Measurements from ENCODE around the gene PBRM1. TPM values are rescaled to one million over a fixed set of nuclear protein-coding genes. Genes with fewer than 3 reads are reported as not detected.

The PBRM1 gene
- total and polyA plus RNA-seq, 4 donors = 7.1 to 65.7 (median 38.7) TPM

DNA sequence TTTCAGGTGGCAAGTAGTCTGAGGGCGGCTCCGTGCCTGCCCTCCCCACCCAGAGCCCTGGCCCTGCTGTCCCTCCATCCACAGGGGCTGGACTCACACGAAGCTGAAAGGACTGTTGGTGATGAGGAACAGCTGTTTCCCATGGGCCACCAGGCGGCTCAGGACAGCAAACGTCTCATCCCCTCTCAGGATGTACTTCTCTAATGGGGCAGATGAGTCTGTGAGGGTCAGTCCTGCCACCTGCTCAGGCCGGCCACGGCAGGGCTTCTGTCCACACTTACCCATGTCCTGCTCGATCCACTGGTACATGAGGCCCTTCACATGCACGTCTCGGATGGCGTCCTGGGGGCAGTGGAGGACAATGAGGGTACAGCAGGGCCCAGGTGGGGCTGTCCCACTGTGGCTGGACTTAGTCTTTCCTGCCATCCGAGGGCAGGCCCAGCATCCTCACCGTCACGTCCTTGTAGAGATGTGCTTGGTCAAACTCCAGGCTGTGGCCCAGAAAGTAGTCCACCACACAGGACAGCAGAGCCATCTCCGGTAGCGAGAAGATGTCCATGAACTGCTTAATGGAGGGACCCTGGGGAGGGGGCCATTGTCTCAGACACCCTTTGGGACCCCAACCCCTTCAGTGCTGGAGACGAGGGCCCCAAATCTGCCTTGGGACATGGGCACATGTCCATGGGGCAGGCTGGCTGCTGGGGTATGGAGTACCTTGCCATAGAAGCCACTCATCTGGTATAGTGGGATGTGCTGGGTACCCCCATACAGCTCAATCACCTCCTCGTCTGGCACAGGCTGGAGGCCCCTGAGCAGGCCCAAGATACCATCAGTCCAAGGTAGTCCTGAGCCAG is 157.8 kb downstream of the PBRM1 start:
- 80% methylated on average over 18 of the region's 18 CpGs for WGBS
- H3K36me3 ChIP-seq (ENCODE audit: control insufficient read depth in 4 of 4, insufficient read depth in 3 of 4, low read depth in 1 of 4, low read length in 3 of 4) = no peaks in the 10 kb centered on the region

More for the DNA sequence above, 157.8 kb downstream of the PBRM1 start:
- Histone ChIP-seq H3K9me3 (ENCODE audit: control insufficient read depth in 4 of 4, low read length in 3 of 4) (no peaks in the 10 kb centered on the region), H3K4me1 (ENCODE audit: control insufficient read depth in 4 of 4, insufficient read depth in 4 of 4, low read length in 3 of 4) (peaks cover 0 to 4% (median 0%) of the 10 kb centered on the region in 4 donors), H3K27me3 (ENCODE audit: control insufficient read depth in 4 of 4, insufficient read depth in 4 of 4, low read length in 3 of 4) (no peaks in the 10 kb centered on the region), H3K9ac (ENCODE audit: low read depth in 1 of 2, low read length in 2 of 2) (no peak overlapping the region), H3K4me3 (ENCODE audit: low read depth in 1 of 3, low read length in 3 of 3) (no peak overlapping the region), H3K27ac (ENCODE audit: low read depth in 1 of 2, low read length in 2 of 2) (peak overlapping the region in 1 of 2 donors; percentile 3)
- DNase-seq (ENCODE audit: low spot score) = no peak
- no peak for TF ChIP-seq FOXA2 (IDR thresholded peaks at IDR 0.05)
- no peak for TF ChIP-seq TAF1 (conservative IDR thresholded peaks at IDR 0.05)
- no peak for TF ChIP-seq NR2F2 (IDR thresholded peaks at IDR 0.05)
- TF ChIP-seq CTCF (IDR thresholded peaks at IDR 0.05; ENCODE audit: low read depth, low read length, missing input control) = no peak
- TF ChIP-seq ATF3 (IDR thresholded peaks at IDR 0.05) = no peak
- no peak for TF ChIP-seq RXRA (IDR thresholded peaks at IDR 0.05)
- TF ChIP-seq, protein P1, sequence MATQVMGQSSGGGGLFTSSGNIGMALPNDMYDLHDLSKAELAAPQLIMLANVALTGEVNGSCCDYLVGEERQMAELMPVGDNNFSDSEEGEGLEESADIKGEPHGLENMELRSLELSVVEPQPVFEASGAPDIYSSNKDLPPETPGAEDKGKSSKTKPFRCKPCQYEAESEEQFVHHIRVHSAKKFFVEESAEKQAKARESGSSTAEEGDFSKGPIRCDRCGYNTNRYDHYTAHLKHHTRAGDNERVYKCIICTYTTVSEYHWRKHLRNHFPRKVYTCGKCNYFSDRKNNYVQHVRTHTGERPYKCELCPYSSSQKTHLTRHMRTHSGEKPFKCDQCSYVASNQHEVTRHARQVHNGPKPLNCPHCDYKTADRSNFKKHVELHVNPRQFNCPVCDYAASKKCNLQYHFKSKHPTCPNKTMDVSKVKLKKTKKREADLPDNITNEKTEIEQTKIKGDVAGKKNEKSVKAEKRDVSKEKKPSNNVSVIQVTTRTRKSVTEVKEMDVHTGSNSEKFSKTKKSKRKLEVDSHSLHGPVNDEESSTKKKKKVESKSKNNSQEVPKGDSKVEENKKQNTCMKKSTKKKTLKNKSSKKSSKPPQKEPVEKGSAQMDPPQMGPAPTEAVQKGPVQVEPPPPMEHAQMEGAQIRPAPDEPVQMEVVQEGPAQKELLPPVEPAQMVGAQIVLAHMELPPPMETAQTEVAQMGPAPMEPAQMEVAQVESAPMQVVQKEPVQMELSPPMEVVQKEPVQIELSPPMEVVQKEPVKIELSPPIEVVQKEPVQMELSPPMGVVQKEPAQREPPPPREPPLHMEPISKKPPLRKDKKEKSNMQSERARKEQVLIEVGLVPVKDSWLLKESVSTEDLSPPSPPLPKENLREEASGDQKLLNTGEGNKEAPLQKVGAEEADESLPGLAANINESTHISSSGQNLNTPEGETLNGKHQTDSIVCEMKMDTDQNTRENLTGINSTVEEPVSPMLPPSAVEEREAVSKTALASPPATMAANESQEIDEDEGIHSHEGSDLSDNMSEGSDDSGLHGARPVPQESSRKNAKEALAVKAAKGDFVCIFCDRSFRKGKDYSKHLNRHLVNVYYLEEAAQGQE (IDR thresholded peaks at IDR 0.05) = no peak
- TF ChIP-seq, protein P2, sequence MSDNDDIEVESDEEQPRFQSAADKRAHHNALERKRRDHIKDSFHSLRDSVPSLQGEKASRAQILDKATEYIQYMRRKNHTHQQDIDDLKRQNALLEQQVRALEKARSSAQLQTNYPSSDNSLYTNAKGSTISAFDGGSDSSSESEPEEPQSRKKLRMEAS (IDR thresholded peaks at IDR 0.05) = no peak
- no peak for TF ChIP-seq RAD21 (IDR thresholded peaks at IDR 0.05)
- no peak for TF ChIP-seq JUND (IDR thresholded peaks at IDR 0.05)
- TF ChIP-seq HNF4A (conservative IDR thresholded peaks at IDR 0.05) = no peak
- TF ChIP-seq FOXA1 (IDR thresholded peaks at IDR 0.05) = no peak
- TF ChIP-seq YY1 (IDR thresholded peaks at IDR 0.05) = no peak
- TF ChIP-seq HNF4G (IDR thresholded peaks at IDR 0.05) = no peak
- no peak for TF ChIP-seq SP1 (IDR thresholded peaks at IDR 0.05)
- TF ChIP-seq, protein P3, sequence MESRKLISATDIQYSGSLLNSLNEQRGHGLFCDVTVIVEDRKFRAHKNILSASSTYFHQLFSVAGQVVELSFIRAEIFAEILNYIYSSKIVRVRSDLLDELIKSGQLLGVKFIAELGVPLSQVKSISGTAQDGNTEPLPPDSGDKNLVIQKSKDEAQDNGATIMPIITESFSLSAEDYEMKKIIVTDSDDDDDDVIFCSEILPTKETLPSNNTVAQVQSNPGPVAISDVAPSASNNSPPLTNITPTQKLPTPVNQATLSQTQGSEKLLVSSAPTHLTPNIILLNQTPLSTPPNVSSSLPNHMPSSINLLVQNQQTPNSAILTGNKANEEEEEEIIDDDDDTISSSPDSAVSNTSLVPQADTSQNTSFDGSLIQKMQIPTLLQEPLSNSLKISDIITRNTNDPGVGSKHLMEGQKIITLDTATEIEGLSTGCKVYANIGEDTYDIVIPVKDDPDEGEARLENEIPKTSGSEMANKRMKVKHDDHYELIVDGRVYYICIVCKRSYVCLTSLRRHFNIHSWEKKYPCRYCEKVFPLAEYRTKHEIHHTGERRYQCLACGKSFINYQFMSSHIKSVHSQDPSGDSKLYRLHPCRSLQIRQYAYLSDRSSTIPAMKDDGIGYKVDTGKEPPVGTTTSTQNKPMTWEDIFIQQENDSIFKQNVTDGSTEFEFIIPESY (IDR thresholded peaks at IDR 0.05) = no peak
- TF ChIP-seq GABPA (IDR thresholded peaks at IDR 0.05 in 1 of 2, conservative IDR thresholded peaks at IDR 0.05 in 1 of 2) = no peak

Data from liver (tissue), 9 donors.